ENCODE measurements around the gene AP2S1.
"Not testable (repeated sequence)": the region's sequence is repeated elsewhere in the genome, so short reads cannot be mapped to it uniquely, and the experiment has no call there.

The AP2S1 gene

GRCh38 chr19:46867170-46867569 lies 16.5 kb upstream of the AP2S1 start:
- no peak for DNase-seq

- no peak for DNase-seq
These were observed 15.9 kb upstream of the AP2S1 start for GRCh38 chr19:46866407-46867136.

GRCh38 chr19:46863818-46864629 lies 13.4 kb upstream of the AP2S1 start:
- no peak for DNase-seq

- DNase-seq, result no peak
These were observed 12.5 kb upstream of the AP2S1 start for GRCh38 chr19:46862974-46863632.

- no peak for DNase-seq
These were observed 11.8 kb upstream of the AP2S1 start for GRCh38 chr19:46862503-46862834.

- DNase-seq, result peak in 1 of 2 donors; percentile 17
These were observed 11.3 kb upstream of the AP2S1 start for GRCh38 chr19:46861691-46862502.

GRCh38 chr19:46860846-46861690 lies 10.4 kb upstream of the AP2S1 start, which contains the start of gene ARHGAP35:
Gene ARHGAP35 (plus strand): TSS chr19:46860997. CDS start chr19:46918676, 57,679 bp downstream.
- no peak for DNase-seq

- DNase-seq, result peak; percentile 96
These were observed 9.6 kb upstream of the AP2S1 start for GRCh38 chr19:46860125-46860845.

GRCh38 chr19:46859637-46860124 lies 9.0 kb upstream of the AP2S1 start:
- peak in 1 of 2 donors; percentile 11 for DNase-seq

- peak; percentile 87 to 90 for DNase-seq
These were observed 5.7 kb upstream of the AP2S1 start for GRCh38 chr19:46856062-46857022.

GRCh38 chr19:46854698-46855097 lies 4.1 kb upstream of the AP2S1 start:
- not testable (repeated sequence) for DNase-seq

- no peak for DNase-seq
These were observed 2.2 kb upstream of the AP2S1 start for GRCh38 chr19:46852830-46853229.

GRCh38 chr19:46849610-46850009 lies 1.0 kb downstream of the AP2S1 start:
- peak in 1 of 2 donors; percentile 19 for DNase-seq

- no peak for DNase-seq
These were observed 2.3 kb downstream of the AP2S1 start for GRCh38 chr19:46848389-46848788.

GRCh38 chr19:46847528-46847927 lies 3.1 kb downstream of the AP2S1 start:
- DNase-seq, result no peak

- peak in 1 of 2 donors; percentile 29 for DNase-seq
These were observed 4.6 kb downstream of the AP2S1 start for GRCh38 chr19:46845959-46846459.

GRCh38 chr19:46844067-46844489 lies 6.6 kb downstream of the AP2S1 start:
- peak in 1 of 2 donors; percentile 27 for DNase-seq

GRCh38 chr19:46842791-46843190 lies 7.9 kb downstream of the AP2S1 start:
- DNase-seq, result no peak

- DNase-seq, result no peak
These were observed 9.1 kb downstream of the AP2S1 start for GRCh38 chr19:46841458-46842083.
